GM08714 (cell line): ENCODE results near the gene BPIFB2.

ENCODE experiments used
- H3K4me3 ChIP-seq: fragments of 200-500 bp; sonication (Bioruptor generic); 2 replicates; pipeline ENCODE4 v1.5.1; 2014; ENCODE audit warnings: mild to moderate bottlenecking, low read length, inconsistent platforms
- ZNF274 ChIP-seq: IDR thresholded peaks from 2 replicates; pipeline ENCODE4 v1.6.1; 2012; ENCODE audit warnings: mild to moderate bottlenecking, low read depth, low read length

Gene BPIFB2

GRCh38 chr20:32975698-32976674, 31.5 kb upstream of the BPIFB2 start:
- H3K4me3 ChIP-seq = no peak overlapping the region
- no peak for TF ChIP-seq ZNF274

GRCh38 chr20:32976746-32977145, 30.8 kb upstream of the BPIFB2 start:
- no peak for TF ChIP-seq ZNF274
- no peak overlapping the region for H3K4me3 ChIP-seq

GRCh38 chr20:32977281-32978008, 30.1 kb upstream of the BPIFB2 start:
- no peak overlapping the region for H3K4me3 ChIP-seq
- no peak for TF ChIP-seq ZNF274

GRCh38 chr20:32978009-32978335, 29.5 kb upstream of the BPIFB2 start:
- no peak overlapping the region for H3K4me3 ChIP-seq
- no peak for TF ChIP-seq ZNF274

GRCh38 chr20:32979201-32979998, 28.1 kb upstream of the BPIFB2 start:
- no peak for TF ChIP-seq ZNF274

GRCh38 chr20:32980131-32980941, 27.2 kb upstream of the BPIFB2 start:
- no peak for TF ChIP-seq ZNF274
- H3K4me3 ChIP-seq = no peak overlapping the region

More at GRCh38 chr20:32979201-32979998, 28.1 kb upstream of the BPIFB2 start:
- H3K4me3 ChIP-seq = no peak overlapping the region

- no peak for TF ChIP-seq ZNF274
- no peak overlapping the region for H3K4me3 ChIP-seq
Measured at GRCh38 chr20:32980990-32981389, 26.5 kb upstream of the BPIFB2 start.

- TF ChIP-seq ZNF274 = no peak
- no peak overlapping the region for H3K4me3 ChIP-seq
Measured at GRCh38 chr20:32982617-32983458, 24.7 kb upstream of the BPIFB2 start.

GRCh38 chr20:32983459-32984112, 23.9 kb upstream of the BPIFB2 start:
- TF ChIP-seq ZNF274 = no peak
- no peak overlapping the region for H3K4me3 ChIP-seq

GRCh38 chr20:32984196-32984595, 23.3 kb upstream of the BPIFB2 start:
- TF ChIP-seq ZNF274 = no peak
- no peak overlapping the region for H3K4me3 ChIP-seq

- no peak for TF ChIP-seq ZNF274
- no peak overlapping the region for H3K4me3 ChIP-seq
Measured at GRCh38 chr20:32984631-32985354, 22.7 kb upstream of the BPIFB2 start.
